Panc1 (cell line): Measurements from ENCODE around the gene GOLGA3.

ENCODE experiments used
- CTCF ChIP-seq: fragments of 450-650 bp; IDR thresholded peaks from 2 replicates; pipeline ENCODE4 v1.5.1; 2017; ENCODE audit warnings: mild to moderate bottlenecking
- POLR2AphosphoS5 ChIP-seq: IDR thresholded peaks from 2 replicates; pipeline ENCODE4 v1.6.1; 2012; ENCODE audit warnings: mild to moderate bottlenecking, low read depth, low read length, moderate library complexity
- REST ChIP-seq, 2 experiments: IDR thresholded peaks; 2 replicates each; pipeline ENCODE4 v1.6.1; 2011 to 2012; ENCODE audit warnings: low read depth in 2 of 2, control low read depth in 1 of 2, low read length in 1 of 2, mild to moderate bottlenecking in 1 of 2, moderate library complexity in 1 of 2; ENCODE audit not compliant: insufficient read depth in 1 of 2
- SIN3A ChIP-seq: IDR thresholded peaks from 2 replicates; pipeline ENCODE4 v1.6.1; 2012; ENCODE audit warnings: low read depth, mild to moderate bottlenecking, low read length, moderate library complexity, borderline replicate concordance; ENCODE audit not compliant: insufficient read depth

GRCh38 chr12:132842449-132843045 is 13.9 kb upstream of the GOLGA3 start:
- TF ChIP-seq CTCF: no peak
- TF ChIP-seq POLR2AphosphoS5: no peak
- TF ChIP-seq SIN3A: no peak
- TF ChIP-seq REST (IDR thresholded peaks at IDR 0.05; ENCODE audit: insufficient read depth in 1 of 2, low read depth in 2 of 2, low read length in 1 of 2): no peak
